Measurements from ENCODE around the gene NXT1.

Gene NXT1

DNA sequence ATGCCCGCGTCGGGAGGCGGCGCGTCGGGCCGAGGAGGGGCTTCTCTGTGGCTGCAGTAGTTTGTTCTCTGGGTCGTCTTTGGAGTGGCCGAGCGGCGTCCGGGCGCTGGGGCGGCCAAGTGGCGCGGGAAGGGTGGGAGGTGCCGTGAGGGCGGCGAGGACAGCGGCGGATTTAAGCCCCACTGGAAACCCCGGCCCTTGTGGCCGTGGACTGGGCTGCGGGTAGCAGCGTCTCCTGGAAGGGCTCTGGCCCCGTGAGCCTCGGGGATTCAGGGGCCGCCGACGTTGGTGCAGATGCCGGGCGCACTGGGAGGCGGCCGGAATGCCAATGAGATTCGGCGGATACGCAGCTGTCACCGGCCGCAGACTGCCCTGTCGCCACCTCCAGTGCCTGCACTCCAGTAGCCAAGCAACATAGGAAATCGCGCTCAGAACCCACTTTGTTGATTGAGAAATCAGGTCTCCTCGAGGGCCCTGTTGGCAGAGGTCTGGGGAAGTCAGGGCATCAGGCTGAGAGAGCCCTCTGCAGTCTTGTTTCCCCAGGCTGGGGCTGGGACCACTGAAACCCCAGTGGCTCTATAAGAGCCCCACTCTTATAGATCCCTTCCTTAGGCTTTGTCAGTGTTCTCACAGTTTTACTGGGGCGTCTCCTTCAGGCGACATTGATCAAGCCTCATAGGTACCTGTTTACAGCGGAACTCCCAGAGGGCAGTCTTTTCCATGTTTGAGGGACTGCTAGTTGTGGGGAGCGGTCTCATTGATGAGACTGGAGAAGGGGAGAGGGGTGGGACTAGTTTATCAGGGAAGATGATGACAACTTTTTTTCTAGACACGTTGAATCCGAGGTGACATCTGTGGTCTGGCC lies 12.0 kb downstream of the NXT1 start:
- Histone ChIP-seq H3K9me3 (ENCODE audit: control insufficient read depth, insufficient read depth, low read length) (no peaks in the 10 kb centered on the region), H3K4me1 (ENCODE audit: control insufficient read depth, insufficient read depth, low read length) (peaks cover 16% of the 10 kb centered on the region), H3K9ac (ENCODE audit: low read depth, low read length) (peak overlapping the region; percentile 32), H3K36me3 (ENCODE audit: control insufficient read depth, insufficient read depth, low read length) (no peaks in the 10 kb centered on the region), H3K27me3 (ENCODE audit: control insufficient read depth, insufficient read depth, low read length) (no peaks in the 10 kb centered on the region), H3K4me3 (ENCODE audit: low read depth, low read length) (peak overlapping the region; percentile 75)

DNA sequence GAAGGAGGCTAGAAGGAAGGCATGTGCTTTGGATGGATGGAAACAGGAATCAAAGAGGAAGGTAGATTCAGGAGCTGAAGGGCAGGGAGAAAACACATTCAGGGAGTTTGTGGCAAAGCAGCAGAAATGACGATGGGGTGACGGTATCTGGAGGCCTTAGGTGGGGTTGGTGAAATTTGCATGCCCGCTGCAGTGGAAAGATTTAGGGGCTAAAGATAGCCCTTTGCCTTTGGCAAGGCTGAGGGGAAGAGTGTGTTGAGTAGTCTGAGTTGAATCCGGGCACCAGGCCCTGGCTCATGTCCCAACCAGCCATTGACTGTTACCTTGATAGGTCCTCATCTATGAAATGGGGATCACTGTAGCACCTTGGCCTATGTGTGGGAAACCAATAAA lies 12.7 kb downstream of the NXT1 start:
- H3K9me3 ChIP-seq (ENCODE audit: control insufficient read depth, insufficient read depth, low read length), result no peaks in the 10 kb centered on the region
- no peak overlapping the region for H3K9ac ChIP-seq (ENCODE audit: low read depth, low read length)
- H3K36me3 ChIP-seq (ENCODE audit: control insufficient read depth, insufficient read depth, low read length), result no peaks in the 10 kb centered on the region
- peak overlapping the region; percentile 75 for H3K4me3 ChIP-seq (ENCODE audit: low read depth, low read length)
- no peaks in the 10 kb centered on the region for H3K27me3 ChIP-seq (ENCODE audit: control insufficient read depth, insufficient read depth, low read length)
- H3K4me1 ChIP-seq (ENCODE audit: control insufficient read depth, insufficient read depth, low read length), result peaks cover 16% of the 10 kb centered on the region

DNA sequence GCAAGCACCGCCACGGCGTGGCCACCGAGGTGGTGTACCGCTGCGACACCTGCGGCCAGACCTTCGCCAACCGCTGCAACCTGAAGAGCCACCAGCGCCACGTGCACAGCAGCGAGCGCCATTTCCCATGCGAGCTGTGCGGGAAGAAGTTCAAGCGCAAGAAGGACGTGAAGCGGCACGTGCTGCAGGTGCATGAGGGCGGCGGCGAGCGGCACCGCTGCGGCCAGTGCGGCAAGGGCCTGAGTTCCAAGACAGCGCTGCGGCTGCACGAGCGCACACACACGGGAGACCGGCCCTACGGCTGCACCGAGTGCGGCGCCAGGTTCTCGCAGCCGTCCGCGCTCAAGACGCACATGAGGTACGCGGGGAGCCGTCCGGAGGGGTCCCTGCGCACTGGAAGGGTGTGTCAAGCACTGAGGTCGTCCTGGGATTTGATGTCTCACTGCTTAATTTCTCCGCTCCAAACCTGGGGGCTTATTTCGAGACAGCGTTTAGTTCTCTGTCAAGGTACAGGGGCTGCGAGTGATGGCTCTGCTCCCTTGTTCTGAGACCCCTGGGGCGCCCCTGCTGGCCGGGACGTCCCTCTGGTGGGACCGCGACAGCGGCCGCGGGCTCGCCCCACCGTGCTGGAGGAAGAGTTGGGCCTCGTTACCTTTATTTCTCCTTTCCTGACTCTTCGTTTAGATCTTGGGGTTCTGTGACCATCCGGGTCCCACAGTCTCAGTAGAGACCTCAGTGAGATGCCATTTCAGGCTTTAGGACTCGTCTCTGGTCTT lies 15.0 kb downstream of the NXT1 start:
- Histone ChIP-seq H3K4me1 (ENCODE audit: control insufficient read depth, insufficient read depth, low read length) (peaks cover 9% of the 10 kb centered on the region), H3K9me3 (ENCODE audit: control insufficient read depth, insufficient read depth, low read length) (no peaks in the 10 kb centered on the region), H3K4me3 (ENCODE audit: low read depth, low read length) (no peak overlapping the region), H3K27me3 (ENCODE audit: control insufficient read depth, insufficient read depth, low read length) (no peaks in the 10 kb centered on the region), H3K36me3 (ENCODE audit: control insufficient read depth, insufficient read depth, low read length) (peaks cover 12% of the 10 kb centered on the region), H3K9ac (ENCODE audit: low read depth, low read length) (no peak overlapping the region)

DNA sequence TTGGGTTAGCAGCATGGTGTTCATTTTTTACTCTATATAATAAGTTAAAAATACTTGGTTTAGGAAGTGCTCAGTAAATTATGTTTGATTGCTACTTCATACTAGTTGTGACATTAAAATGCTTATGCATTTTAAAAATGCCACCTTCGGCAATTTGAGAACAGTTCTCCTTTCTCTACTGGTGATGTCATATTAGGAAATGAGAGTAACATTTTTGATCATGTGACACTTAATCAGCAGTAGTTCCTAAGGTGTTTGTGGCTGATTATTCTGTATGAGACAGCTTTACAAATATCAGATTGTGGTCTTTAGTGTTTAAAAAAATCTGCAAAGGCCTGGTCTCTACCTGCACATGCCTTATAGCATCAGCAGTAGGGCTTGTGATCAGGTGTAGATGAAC lies 15.8 kb downstream of the NXT1 start:
- H3K4me1 ChIP-seq (ENCODE audit: control insufficient read depth, insufficient read depth, low read length), result peaks cover 6% of the 10 kb centered on the region
- no peaks in the 10 kb centered on the region for H3K27me3 ChIP-seq (ENCODE audit: control insufficient read depth, insufficient read depth, low read length)
- H3K9ac ChIP-seq (ENCODE audit: low read depth, low read length), result no peak overlapping the region
- no peaks in the 10 kb centered on the region for H3K9me3 ChIP-seq (ENCODE audit: control insufficient read depth, insufficient read depth, low read length)
- no peak overlapping the region for H3K4me3 ChIP-seq (ENCODE audit: low read depth, low read length)
- peaks cover 14% of the 10 kb centered on the region for H3K36me3 ChIP-seq (ENCODE audit: control insufficient read depth, insufficient read depth, low read length)

DNA sequence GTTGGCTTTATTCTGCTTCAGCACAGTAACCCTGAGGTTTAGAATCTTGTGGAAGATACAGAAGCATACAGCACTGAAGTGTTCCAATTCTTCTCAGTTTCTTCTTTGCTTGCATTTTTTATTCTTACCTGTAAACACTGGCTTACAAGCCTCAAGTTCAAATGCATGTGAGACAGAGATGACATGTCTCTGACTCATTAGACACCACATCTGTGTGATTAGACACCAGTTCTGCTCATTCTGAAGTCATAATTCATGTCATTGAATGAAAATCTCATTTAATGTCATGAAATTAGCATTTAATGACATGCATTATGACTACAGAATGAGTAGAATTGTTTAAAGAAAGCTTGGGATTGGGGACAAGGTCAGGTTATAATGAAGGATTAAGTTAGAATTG lies 17.2 kb downstream of the NXT1 start:
- Histone ChIP-seq H3K9me3 (ENCODE audit: control insufficient read depth, insufficient read depth, low read length) (no peaks in the 10 kb centered on the region), H3K36me3 (ENCODE audit: control insufficient read depth, insufficient read depth, low read length) (peaks cover 14% of the 10 kb centered on the region), H3K27me3 (ENCODE audit: control insufficient read depth, insufficient read depth, low read length) (no peaks in the 10 kb centered on the region), H3K4me1 (ENCODE audit: control insufficient read depth, insufficient read depth, low read length) (peaks cover 6% of the 10 kb centered on the region), H3K4me3 (ENCODE audit: low read depth, low read length) (no peak overlapping the region), H3K9ac (ENCODE audit: low read depth, low read length) (no peak overlapping the region)

DNA sequence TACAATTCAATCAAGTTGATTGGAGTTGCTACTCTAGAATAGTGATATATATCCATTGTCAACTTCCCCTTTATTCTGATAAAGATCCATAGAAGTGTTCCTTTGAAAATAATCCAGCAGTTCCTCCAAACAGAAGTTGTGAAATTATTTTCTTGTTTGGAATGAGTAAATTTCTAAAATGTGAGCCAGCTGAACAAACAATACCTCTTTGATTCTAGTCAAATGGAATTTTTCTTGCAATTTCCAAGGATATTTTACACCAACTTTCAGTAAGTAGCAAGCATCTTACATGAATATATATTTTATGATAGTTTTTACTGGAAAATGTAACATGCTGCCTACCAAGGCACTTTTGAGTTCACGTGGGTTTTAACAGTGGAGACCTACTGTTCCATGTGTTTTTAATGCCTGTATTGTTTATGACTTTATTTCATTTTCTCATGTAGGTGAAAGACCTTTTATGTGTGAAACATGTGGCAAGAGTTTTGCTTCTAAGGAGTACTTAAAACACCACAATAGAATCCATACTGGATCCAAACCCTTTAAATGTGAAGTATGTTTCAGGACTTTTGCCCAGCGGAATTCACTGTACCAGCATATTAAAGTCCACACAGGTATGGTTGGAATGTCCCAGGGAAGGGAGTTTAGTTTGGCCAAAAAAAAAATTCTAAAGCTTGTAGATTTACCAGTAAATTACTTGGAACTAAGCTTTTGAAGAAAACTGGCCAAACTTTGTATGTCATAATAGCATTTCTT lies 17.9 kb downstream of the NXT1 start:
- Histone ChIP-seq H3K9ac (ENCODE audit: low read depth, low read length) (no peak overlapping the region), H3K36me3 (ENCODE audit: control insufficient read depth, insufficient read depth, low read length) (peaks cover 14% of the 10 kb centered on the region), H3K4me3 (ENCODE audit: low read depth, low read length) (no peak overlapping the region), H3K4me1 (ENCODE audit: control insufficient read depth, insufficient read depth, low read length) (no peaks in the 10 kb centered on the region), H3K9me3 (ENCODE audit: control insufficient read depth, insufficient read depth, low read length) (no peaks in the 10 kb centered on the region), H3K27me3 (ENCODE audit: control insufficient read depth, insufficient read depth, low read length) (no peaks in the 10 kb centered on the region)

DNA sequence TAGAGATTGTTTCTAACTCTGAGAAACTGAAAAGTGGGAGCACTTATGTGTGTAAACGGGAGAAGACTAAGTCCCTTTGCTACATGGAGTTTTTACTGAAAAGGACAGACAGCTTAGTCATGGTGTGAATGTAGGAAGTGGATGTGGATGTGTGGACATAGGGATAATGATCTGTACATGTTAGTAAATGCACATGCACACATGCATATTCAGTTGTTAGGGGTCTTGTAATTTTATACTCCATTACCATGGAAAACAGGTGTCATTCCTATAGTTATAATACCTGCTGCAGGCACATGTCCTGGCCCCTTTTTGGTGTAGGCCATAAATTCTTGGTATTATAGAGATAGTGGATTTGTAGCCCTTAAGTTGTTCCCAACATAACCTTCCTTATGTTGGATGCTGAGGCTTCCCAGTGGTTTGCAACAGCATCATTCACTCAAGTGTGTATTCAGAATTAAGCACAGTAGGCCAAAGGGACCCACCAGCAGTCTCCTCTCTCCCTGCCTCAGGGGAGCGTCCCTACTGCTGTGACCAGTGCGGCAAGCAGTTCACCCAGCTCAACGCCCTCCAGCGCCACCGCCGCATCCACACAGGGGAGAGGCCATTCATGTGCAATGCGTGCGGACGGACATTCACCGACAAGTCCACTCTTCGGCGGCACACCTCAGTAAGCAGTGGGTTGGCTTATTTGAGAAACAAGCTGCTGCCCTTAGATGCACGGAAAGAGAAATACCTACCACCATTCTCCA lies 18.7 kb downstream of the NXT1 start:
- H3K36me3 ChIP-seq (ENCODE audit: control insufficient read depth, insufficient read depth, low read length), result peaks cover 19% of the 10 kb centered on the region

DNA sequence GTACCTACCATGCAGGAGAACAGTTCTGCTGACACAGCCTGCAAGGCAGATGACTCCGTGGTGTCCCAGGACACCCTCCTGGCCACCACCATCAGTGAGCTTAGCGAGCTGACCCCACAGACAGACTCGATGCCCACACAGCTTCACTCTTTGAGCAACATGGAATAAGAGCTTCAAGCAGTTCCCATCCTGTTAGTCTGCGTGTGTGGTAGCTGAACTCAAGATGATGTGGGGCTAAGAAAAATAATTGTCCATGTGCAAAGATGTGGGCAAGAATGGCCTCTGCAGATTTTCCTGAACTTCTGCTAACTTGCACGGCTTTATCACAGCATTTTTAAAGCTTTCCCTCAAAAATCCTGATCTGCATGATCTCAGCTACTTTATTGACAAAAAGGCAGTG lies 19.7 kb downstream of the NXT1 start:
- Histone ChIP-seq H3K36me3 (ENCODE audit: control insufficient read depth, insufficient read depth, low read length) (peaks cover 19% of the 10 kb centered on the region), H3K4me1 (ENCODE audit: control insufficient read depth, insufficient read depth, low read length) (no peaks in the 10 kb centered on the region)

More for the DNA sequence above, 18.7 kb downstream of the NXT1 start:
- Histone ChIP-seq H3K9ac (ENCODE audit: low read depth, low read length) (no peak overlapping the region), H3K27me3 (ENCODE audit: control insufficient read depth, insufficient read depth, low read length) (no peaks in the 10 kb centered on the region), H3K9me3 (ENCODE audit: control insufficient read depth, insufficient read depth, low read length) (no peaks in the 10 kb centered on the region), H3K4me1 (ENCODE audit: control insufficient read depth, insufficient read depth, low read length) (no peaks in the 10 kb centered on the region), H3K4me3 (ENCODE audit: low read depth, low read length) (no peak overlapping the region)

DNA sequence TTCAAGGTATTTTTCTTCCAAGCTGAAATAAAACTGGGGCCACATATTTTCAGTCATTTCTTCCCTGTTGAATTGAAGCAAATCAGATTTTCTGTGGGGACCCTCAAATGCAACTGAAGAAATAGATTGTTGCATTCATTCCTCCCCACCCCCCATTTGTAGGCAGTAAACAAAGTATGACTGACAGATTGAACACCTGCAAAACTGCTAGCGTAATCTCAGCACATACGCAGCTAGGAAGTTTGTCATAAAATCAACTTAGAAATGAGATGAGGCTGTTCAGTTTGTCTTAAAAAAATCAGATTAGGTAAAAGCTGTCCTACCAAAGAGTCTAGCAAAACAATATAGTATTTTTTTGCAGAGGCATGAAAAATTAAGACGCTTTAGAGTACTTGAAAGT lies 20.3 kb downstream of the NXT1 start:
- H3K36me3 ChIP-seq (ENCODE audit: control insufficient read depth, insufficient read depth, low read length), result peaks cover 23% of the 10 kb centered on the region
- no peak overlapping the region for H3K9ac ChIP-seq (ENCODE audit: low read depth, low read length)
- H3K9me3 ChIP-seq (ENCODE audit: control insufficient read depth, insufficient read depth, low read length), result no peaks in the 10 kb centered on the region
- H3K4me1 ChIP-seq (ENCODE audit: control insufficient read depth, insufficient read depth, low read length), result no peaks in the 10 kb centered on the region
- H3K27me3 ChIP-seq (ENCODE audit: control insufficient read depth, insufficient read depth, low read length), result no peaks in the 10 kb centered on the region
- no peak overlapping the region for H3K4me3 ChIP-seq (ENCODE audit: low read depth, low read length)

More for the DNA sequence above, 19.7 kb downstream of the NXT1 start:
- Histone ChIP-seq H3K9ac (ENCODE audit: low read depth, low read length) (no peak overlapping the region), H3K4me3 (ENCODE audit: low read depth, low read length) (no peak overlapping the region), H3K9me3 (ENCODE audit: control insufficient read depth, insufficient read depth, low read length) (no peaks in the 10 kb centered on the region), H3K27me3 (ENCODE audit: control insufficient read depth, insufficient read depth, low read length) (no peaks in the 10 kb centered on the region)

DNA sequence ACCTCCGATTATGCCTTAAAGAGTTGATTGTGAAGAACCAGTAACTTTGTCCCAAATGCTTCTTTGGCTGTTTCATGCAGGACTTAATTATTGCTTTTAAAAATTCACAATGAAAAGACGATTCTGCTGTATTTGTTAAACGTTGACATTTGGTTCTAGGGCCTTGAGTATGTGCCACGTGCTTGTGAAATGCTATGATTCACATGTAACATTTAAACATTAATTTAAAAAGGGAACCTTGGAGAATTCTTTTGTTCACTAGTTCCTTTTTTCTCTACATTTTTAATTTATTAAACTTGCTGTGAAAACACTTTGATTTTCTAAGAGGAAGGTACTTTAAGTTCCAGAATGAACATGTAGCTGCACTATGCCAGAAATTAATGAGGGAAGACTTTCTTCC lies 20.9 kb downstream of the NXT1 start:
- Histone ChIP-seq H3K9ac (ENCODE audit: low read depth, low read length) (no peak overlapping the region), H3K27me3 (ENCODE audit: control insufficient read depth, insufficient read depth, low read length) (no peaks in the 10 kb centered on the region), H3K4me1 (ENCODE audit: control insufficient read depth, insufficient read depth, low read length) (no peaks in the 10 kb centered on the region), H3K4me3 (ENCODE audit: low read depth, low read length) (no peak overlapping the region), H3K9me3 (ENCODE audit: control insufficient read depth, insufficient read depth, low read length) (no peaks in the 10 kb centered on the region), H3K36me3 (ENCODE audit: control insufficient read depth, insufficient read depth, low read length) (peaks cover 24% of the 10 kb centered on the region)

DNA sequence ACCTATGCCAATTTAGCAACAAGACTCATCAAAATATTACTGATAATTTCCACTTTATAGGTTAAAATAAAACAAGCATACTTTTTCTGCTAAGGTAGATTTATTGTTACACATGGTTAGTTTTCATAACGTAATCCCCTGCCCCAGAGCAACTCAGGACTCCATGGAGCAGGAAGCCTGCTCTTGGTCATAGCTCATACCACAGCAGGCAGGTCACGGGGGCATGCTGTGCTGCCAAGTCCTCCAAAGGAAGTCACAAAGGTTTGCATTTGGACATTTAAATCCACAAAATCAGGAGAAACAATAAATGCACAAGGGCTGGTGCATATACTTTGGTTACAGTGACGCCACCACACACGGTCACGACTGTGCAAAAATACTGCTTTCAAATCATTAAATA lies 23.9 kb downstream of the NXT1 start:
- Histone ChIP-seq H3K9me3 (ENCODE audit: control insufficient read depth, insufficient read depth, low read length) (no peaks in the 10 kb centered on the region), H3K27me3 (ENCODE audit: control insufficient read depth, insufficient read depth, low read length) (no peaks in the 10 kb centered on the region), H3K36me3 (ENCODE audit: control insufficient read depth, insufficient read depth, low read length) (peaks cover 27% of the 10 kb centered on the region), H3K9ac (ENCODE audit: low read depth, low read length) (no peak overlapping the region), H3K4me1 (ENCODE audit: control insufficient read depth, insufficient read depth, low read length) (no peaks in the 10 kb centered on the region), H3K4me3 (ENCODE audit: low read depth, low read length) (no peak overlapping the region)

All from iPS-15b (cell line).